ENCODE results near the gene FAM193B. TPM values are rescaled to one million over a fixed set of nuclear protein-coding genes. Genes with fewer than 3 reads are reported as not detected.
A peak's percentile ranks its signal among the peaks of the same experiment; 100 is the strongest.

FAM193B gene
- total and polyA plus RNA-seq, 5 donors: 24.9 to 41.8 (median 29.5) TPM

- 1% methylated on average over 88 of the region's 93 CpGs for WGBS
- DNase-seq: peak in 2 of 3 donors; percentile 76 to 78
- peak in 1 of 2 donors; percentile 10 for ATAC-seq
Measured at GRCh38 chr5:177472460-177473442, 81.6 kb downstream of the FAM193B start.

GRCh38 chr5:177471610-177472356, 82.6 kb downstream of the FAM193B start:
- Histone ChIP-seq H3K27me3 (ENCODE audit: control insufficient read depth, insufficient read depth) (no peaks in the 10 kb centered on the region), H3K4me1 (ENCODE audit: control insufficient read depth, insufficient read depth, low read length) (peaks cover 2% of the 10 kb centered on the region), H3K9me3 (ENCODE audit: control insufficient read depth, low read length) (no peaks in the 10 kb centered on the region), H3K4me3 (ENCODE audit: low read length) (peak overlapping the region; percentile 87), H3K27ac (ENCODE audit: low read length) (peak overlapping the region; percentile 18)
- WGBS: 38% methylated on average over 14 of the region's 14 CpGs
- intact Hi-C loops (cut with DNase I): no loop called here
- peak; percentile 83 to 92 (median 91) for DNase-seq
- ATAC-seq: peak; percentile 38 to 64

More at GRCh38 chr5:177472460-177473442, 81.6 kb downstream of the FAM193B start:
- Histone ChIP-seq H3K27ac (ENCODE audit: low read length) (peak overlapping the region; percentile 41), H3K4me3 (ENCODE audit: low read length) (peak overlapping the region; percentile 87), H3K27me3 (ENCODE audit: control insufficient read depth, insufficient read depth) (no peaks in the 10 kb centered on the region), H3K4me1 (ENCODE audit: control insufficient read depth, insufficient read depth, low read length) (peaks cover 2% of the 10 kb centered on the region), H3K9me3 (ENCODE audit: control insufficient read depth, low read length) (no peaks in the 10 kb centered on the region)
- intact Hi-C loops (cut with DNase I): no loop called here

- H3K4me1 ChIP-seq (ENCODE audit: control insufficient read depth, insufficient read depth, low read length): peaks cover 2% of the 10 kb centered on the region
Measured at GRCh38 chr5:177470759-177471536, 83.4 kb downstream of the FAM193B start.

More at GRCh38 chr5:177470759-177471536, 83.4 kb downstream of the FAM193B start:
- intact Hi-C loops (cut with DNase I): no loop called here
- no peak for DNase-seq
- Histone ChIP-seq H3K27me3 (ENCODE audit: control insufficient read depth, insufficient read depth) (no peaks in the 10 kb centered on the region), H3K4me3 (ENCODE audit: low read length) (no peak overlapping the region), H3K27ac (ENCODE audit: low read length) (no peak overlapping the region), H3K9me3 (ENCODE audit: control insufficient read depth, low read length) (no peaks in the 10 kb centered on the region)
- ATAC-seq: no peak
- 83% methylated on average over 10 of the region's 10 CpGs for WGBS

Other genes with a start within 250 kb of the FAM193B start
- 1 to 10 TPM; 2.4 to 3.6 (median 2.6) TPM for gene MXD3, start 242.7 kb downstream of the FAM193B start, total RNA-seq
- 1.7 TPM for gene MXD3, start 242.7 kb downstream of the FAM193B start, polyA plus RNA-seq
- gene LMAN2, start 202.9 kb downstream of the FAM193B start, total RNA-seq: 10 to 100 TPM; 59.0 to 74.3 (median 68.8) TPM
- gene LMAN2, start 202.9 kb downstream of the FAM193B start, polyA plus RNA-seq: 109 TPM
- gene RGS14, start 196.6 kb downstream of the FAM193B start, total RNA-seq: 1 to 10 TPM; 3.8 to 5.1 (median 4.2) TPM
- 4.6 TPM for gene RGS14, start 196.6 kb downstream of the FAM193B start, polyA plus RNA-seq
- gene SLC34A1, start 170.1 kb downstream of the FAM193B start, total RNA-seq: not detected
- gene SLC34A1, start 170.1 kb downstream of the FAM193B start, polyA plus RNA-seq: not detected
- gene PFN3, start 153.9 kb downstream of the FAM193B start, total RNA-seq: not detected
- gene PFN3, start 153.9 kb downstream of the FAM193B start, polyA plus RNA-seq: not detected
- gene F12, start 145.0 kb downstream of the FAM193B start, total RNA-seq: under 1 TPM; 0.17 to 0.34 (median 0.26) TPM
- 0.27 TPM for gene F12, start 145.0 kb downstream of the FAM193B start, polyA plus RNA-seq
- 10 to 100 TPM; 13.2 to 16.9 (median 15.5) TPM for gene GRK6, start 127.9 kb downstream of the FAM193B start, total RNA-seq
- gene GRK6, start 127.9 kb downstream of the FAM193B start, polyA plus RNA-seq: 7.4 TPM
- under 1 TPM in 3 of 4 donors, not detected in 1; 0.33 to 0.45 (median 0.35) TPM for gene PRR7, start 107.7 kb downstream of the FAM193B start, total RNA-seq
- gene PRR7, start 107.7 kb downstream of the FAM193B start, polyA plus RNA-seq: 0.27 TPM
- gene DBN1, start 80.9 kb downstream of the FAM193B start, total RNA-seq: 10 to 100 TPM; 15.3 to 44.8 (median 25.3) TPM
- gene DBN1, start 80.9 kb downstream of the FAM193B start, polyA plus RNA-seq: 17.7 TPM
- gene PDLIM7, start 57.0 kb downstream of the FAM193B start, total RNA-seq: 10 to 100 TPM; 35.0 to 71.5 (median 47.0) TPM
- gene PDLIM7, start 57.0 kb downstream of the FAM193B start, polyA plus RNA-seq: 61.9 TPM
- 1 to 10 TPM; 3.1 to 4.5 (median 3.9) TPM for gene DOK3, start 44.7 kb downstream of the FAM193B start, total RNA-seq
- gene DOK3, start 44.7 kb downstream of the FAM193B start, polyA plus RNA-seq: 1.4 TPM
- 10 to 100 TPM; 36.0 to 43.5 (median 40.3) TPM for gene DDX41, start 37.6 kb downstream of the FAM193B start, total RNA-seq
- 30.5 TPM for gene DDX41, start 37.6 kb downstream of the FAM193B start, polyA plus RNA-seq
- 100 to 1,000 TPM in 1 of 4 donors, 10 to 100 TPM in 3; 64.4 to 102 (median 74.0) TPM for gene TMED9, start 37.6 kb upstream of the FAM193B start, total RNA-seq
- gene TMED9, start 37.6 kb upstream of the FAM193B start, polyA plus RNA-seq: 84.6 TPM
- gene B4GALT7, start 45.6 kb upstream of the FAM193B start, total RNA-seq: 10 to 100 TPM; 15.8 to 24.1 (median 20.7) TPM
- 24.1 TPM for gene B4GALT7, start 45.6 kb upstream of the FAM193B start, polyA plus RNA-seq
- 10 to 100 TPM in 1 of 4 donors, 1 to 10 TPM in 2, under 1 TPM in 1; 0.08 to 15.7 (median 3.4) TPM for gene FAM153A, start 228.3 kb upstream of the FAM193B start, total RNA-seq
- 3.7 TPM for gene FAM153A, start 228.3 kb upstream of the FAM193B start, polyA plus RNA-seq